CD4-positive, alpha-beta T cell treated with Interleukin-6 at 100 ng/mL for 8 hours (primary cell): ENCODE measurements around the gene STYXL1.
"Not testable (repeated sequence)": the region's sequence is repeated elsewhere in the genome, so short reads cannot be mapped to it uniquely, and the experiment has no call there.

Experiments used
- DNase-seq: peaks from one replicate; pipeline ENCODE4 v3.0.0-alpha.2; 2020; ENCODE audit warnings: mixed read lengths, low spot score

The STYXL1 gene

DNA sequence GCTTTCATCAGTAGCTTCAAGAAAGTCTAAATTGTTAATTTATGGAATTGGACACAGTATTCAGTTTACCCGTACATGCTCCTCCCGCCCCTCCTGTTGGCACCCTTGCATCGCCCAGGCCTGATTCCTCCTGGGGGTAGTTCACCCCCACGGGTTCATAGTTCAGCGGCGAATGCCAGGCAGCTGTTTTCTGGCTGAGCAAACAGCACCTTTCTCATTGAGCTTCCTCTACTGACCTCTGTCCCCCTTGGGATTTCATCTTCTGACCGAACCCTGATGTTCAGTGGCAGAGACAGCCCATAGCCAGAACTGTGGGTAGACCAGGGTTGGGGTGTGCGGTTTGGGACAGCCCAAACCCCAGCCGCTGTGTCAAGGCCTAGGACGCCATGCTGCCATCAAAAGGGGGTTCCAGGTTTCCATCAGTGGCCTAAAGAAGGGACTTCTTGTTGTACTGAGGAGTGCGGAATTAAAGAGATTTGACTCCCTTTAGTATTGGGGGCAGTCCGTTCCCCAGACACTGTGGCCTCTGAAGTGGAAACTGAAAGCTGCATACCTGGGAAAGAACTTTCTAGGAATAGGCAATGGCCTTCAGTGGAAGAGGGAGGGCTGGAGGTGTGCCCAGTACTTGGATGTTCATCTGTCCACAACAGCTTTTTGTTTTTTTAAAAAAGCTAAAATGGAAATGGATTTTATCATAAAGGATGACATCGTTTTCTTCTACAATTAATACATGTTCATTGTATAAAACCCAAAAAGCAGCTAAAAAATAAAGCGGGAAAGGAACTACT lies 19.1 kb upstream of the STYXL1 start:
- DNase-seq = no peak

DNA sequence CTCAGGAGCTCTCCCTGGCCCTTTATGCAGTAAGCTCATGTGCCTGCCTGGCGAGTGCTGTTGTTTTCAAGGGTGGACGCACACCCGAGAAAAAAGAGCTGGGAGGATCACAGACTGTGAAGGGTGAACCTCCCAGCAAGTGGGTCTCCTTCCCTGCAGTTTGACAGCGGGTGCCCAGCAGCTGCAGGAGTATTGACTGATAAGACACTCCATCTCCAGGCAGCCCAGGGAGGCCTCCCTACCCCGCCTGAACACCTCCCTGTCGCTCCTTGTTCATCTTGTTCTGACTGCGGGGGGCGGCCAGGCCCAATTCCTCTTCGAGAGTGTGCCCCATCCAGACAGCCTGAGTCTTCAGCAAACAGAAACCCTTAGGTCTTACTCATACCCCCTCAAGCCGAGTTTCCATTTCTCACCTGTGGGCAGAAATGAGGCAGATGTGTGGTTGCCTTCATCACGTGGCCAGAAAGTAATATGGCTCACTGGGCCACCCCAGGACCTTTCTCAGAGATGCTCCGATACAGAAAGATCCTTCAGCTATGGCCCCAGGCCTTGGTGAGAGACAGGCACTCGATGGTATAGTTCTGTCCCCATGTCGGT lies 17.3 kb upstream of the STYXL1 start:
- DNase-seq = no peak

DNA sequence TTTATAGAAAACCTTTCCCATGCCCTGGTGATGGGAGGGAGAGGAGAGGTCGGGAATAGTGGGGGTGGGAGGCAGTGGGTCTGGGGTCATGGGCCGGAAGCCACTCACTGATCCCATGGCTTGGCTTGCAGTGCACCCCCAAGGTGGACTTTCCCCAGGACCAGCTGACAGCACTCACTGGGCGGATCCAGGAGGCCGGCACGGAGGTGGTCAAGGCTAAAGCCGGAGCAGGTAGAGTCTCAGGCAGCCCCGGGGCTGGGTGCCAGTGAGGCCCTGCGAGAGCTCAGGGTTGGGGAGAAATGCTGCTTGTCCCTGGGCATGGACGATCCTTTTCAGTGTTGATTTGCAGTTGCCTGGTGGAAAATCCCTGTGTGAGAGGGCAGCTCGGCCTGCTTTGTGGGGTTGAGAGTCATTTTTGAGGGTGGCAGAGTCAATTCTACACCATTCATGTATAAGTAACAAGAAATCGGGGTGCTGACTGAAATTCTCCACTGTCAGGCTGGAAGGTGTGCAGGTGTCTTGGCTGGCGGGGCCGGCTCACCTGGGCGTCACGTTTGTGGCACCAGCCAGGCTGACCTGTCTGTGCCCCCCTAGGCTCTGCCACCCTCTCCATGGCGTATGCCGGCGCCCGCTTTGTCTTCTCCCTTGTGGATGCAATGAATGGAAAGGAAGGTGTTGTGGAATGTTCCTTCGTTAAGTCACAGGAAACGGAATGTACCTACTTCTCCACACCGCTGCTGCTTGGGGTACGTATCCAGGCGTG lies 16.6 kb upstream of the STYXL1 start:
- DNase-seq = no peak

DNA sequence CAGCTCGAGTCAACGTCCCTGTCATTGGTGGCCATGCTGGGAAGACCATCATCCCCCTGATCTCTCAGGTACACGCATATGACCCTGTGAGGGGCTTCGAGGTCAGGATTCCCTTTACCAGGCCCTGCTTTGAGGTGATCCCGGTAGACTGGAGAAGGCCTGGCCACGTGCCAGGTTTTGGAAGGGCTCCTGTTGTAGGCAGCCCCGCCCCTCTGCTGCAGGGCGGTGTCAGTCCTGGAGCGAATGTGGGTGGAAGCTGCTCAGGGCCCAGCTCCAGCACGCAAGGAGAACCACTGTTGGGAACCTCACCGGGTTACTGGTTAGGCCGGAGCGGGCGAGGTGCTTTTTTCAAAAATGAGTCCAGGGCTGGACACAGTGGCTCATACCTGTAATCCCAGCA lies 15.7 kb upstream of the STYXL1 start:
- DNase-seq = no peak

DNA sequence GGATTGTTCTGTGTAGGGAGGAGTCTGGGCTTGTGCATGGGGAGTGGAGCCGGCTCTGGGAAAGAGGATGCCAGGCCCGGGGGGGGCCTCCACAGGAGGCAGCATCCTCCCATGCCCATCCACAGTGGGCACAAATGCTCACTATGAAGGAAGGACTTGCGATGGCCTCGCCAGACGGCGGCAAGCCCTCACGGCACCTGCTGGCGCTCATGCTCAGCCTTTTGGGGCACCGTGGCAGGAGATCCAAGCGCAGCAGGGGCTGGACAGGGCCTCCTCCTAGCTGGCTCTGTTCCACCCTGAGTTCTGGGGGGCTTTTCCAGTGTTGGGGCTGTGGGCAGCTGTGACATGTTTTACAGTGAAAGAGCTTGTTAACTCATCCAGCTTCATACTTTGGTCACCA lies 15.3 kb upstream of the STYXL1 start:
- no peak for DNase-seq

DNA sequence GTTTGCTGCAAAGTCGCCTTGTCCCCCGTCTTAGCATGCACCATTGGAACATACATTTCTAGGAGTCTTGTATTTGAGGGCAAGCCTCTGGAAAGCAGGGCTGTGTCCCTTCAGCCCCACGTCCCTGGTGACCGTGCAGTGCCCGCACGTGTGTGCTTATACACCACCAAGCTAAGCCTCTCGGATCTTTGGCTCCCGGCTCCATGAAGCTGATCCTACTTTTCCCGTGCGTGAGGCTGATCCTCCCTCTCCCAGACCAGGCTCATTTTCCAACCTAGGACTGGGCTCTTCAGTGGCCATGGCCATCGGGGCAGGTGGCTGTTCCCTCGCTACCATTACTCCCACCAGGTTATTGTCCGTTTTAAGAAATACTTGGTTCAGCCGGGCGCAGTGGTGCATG lies 14.5 kb upstream of the STYXL1 start:
- no peak for DNase-seq

DNA sequence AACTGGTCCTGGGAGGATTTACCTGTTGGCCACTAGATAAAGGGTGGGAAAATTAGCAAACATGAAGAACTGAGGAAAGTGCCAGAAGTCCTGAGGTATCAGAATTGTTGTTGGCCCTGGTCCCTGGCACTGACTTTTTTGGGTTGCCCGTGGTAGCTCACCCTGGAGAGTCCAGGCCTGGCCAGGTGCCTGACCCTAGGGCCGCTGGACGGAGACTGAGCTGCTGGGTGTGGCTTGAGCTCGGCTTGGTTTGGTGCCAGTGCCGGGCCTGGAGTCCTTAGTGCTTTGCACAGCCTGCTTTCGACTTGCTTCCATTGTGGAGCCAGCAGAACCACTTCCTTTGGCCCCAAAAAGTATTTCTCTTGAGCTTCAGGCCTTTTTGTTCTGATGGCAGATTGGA lies 13.0 kb upstream of the STYXL1 start:
- DNase-seq = no peak

DNA sequence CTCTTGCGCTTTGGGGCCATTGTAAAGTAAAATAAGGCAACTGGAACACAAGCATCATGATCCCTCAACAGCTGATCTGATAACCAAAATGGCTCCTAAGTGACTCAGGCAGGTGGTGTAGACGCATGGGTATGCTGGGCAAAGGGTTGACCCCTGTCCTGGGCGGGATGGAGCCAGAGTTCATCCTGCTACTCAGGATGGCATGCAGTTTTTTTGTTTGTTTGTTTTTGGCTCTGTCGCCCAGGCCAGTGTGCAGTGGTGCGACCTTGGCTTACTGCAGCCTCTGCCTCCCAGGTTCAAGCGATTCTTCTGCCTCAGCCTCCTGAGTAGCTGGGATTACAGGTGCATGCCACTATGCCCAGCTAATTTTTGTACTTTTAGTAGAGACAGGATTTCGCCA lies 10.9 kb upstream of the STYXL1 start:
- not testable (repeated sequence) for DNase-seq

DNA sequence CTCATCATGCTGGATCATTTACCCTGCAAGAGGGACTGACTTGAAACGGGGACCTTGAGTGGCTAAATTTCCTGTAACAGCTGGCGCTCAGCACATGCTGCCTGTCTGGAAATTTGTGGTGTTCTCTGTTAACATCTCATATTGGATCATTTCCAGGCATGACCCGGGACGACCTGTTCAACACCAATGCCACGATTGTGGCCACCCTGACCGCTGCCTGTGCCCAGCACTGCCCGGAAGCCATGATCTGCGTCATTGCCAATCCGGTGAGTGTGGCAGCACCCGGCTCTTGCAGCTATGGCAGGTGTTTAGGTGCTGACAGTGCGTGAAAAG lies 10.0 kb upstream of the STYXL1 start:
- DNase-seq = no peak

DNA sequence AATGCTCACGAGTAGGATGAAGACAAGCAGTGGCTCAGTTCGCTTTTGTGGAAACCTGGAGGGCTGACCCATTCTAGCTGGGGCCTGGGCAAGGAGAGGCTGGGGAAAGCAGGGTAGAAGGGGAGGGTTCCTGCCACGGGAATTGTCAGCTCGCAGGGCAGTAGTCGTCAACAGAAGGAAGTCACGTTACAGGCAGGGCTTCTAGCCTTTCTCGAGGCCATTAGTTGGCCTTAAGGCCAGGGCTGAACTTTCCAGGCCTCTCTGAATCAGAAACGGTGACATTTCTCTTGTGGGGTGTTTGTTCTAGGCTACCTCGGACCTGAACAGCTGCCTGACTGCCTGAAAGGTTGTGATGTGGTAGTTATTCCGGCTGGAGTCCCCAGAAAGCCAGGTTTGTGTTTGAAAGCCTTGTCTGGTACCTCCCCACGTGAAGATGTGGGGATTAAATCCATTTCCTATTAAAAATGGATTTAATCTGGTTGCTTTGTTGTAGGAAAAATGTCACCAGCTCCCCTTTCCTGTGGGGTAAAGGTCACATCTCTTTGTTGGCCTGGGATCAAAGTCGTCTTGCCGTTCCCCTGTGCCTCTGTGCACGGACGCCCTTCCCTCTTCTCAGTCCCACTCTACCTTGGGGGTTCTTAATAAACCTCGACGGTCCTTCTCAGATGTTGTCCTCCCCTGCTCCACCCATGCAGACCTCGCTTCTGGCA lies 9.5 kb upstream of the STYXL1 start:
- DNase-seq = no peak

DNA sequence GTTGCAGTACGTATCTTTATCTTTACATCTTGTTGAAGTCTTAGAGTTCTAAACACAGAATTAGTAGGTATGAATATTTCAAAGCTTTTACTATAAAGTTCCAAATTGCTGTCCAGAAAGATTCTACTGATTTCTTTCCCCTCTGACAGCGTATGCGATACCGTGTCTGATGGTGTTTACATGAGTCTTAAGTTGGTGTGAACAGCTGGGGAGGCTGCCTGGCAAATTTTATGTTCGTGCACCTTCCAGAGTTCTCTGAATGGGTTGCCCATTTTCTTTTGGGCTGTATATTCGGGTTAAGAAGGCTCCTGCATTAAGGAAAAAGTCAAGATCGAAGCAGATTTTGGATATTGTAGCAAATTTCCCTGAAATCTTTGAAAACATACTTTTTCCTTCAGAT lies 8.4 kb upstream of the STYXL1 start:
- no peak for DNase-seq

DNA sequence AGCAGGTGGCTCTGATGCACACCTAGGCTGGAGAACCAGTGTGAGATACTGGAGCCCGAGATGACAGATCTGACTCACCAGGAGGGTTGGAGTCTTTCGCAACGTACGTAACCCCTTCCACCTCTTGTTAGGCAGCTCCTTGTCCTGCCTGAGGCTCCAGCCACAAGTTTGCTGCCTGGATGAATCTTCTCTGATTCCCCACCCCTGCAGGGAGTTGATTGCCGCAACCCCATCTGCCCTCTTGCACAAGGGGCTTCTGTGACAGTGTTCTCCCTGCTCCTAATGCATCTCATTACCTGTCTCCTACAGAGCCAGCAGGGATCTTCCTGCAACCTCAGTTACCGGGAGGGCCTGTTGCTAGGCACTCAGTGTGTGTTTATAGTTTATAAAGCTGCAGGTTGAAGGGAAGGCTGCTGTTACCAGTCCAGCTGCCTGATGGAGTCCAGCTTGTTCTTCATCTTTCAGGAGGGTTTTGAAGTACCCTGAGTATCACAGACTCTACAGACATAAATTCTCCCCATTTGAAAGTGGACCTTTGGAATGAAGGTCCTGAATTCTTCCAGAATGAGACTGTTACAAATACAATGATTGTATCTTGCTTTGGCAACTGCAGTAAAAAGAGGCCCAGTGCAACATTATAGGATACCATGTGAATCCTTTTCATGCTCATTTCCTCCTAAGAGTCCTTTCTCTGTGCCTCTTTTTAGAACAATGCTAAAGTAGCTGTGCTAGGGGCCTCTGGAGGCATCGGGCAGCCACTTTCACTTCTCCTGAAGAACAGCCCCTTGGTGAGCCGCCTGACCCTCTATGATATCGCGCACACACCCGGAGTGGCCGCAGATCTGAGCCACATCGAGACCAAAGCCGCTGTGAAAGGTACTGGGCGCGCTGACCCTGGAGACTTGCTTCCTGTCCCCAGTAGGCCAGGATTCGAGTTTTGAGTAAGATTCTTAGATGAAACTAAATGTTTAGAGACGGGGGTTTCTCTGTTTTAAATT lies 6.6 kb upstream of the STYXL1 start:
- no peak for DNase-seq

DNA sequence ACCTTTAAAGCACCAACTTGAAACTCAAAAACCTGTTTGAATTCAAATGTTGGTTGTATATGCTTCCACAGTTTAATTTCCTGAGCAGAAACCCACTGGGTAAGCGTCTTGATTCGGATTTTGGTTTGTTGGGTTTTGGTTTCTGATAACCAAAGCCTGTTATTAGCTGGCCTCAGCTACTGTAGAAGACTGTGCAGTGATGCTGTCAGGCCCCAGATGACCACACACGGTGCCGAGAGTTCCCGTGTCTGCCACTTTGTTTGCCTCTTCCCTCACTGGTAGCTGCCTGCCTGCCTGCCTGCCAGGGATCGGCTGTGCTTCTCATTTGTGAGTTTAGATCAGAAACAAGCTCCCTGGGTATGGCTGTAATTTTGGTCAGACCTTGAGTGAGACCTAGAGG lies 5.7 kb upstream of the STYXL1 start:
- no peak for DNase-seq

DNA sequence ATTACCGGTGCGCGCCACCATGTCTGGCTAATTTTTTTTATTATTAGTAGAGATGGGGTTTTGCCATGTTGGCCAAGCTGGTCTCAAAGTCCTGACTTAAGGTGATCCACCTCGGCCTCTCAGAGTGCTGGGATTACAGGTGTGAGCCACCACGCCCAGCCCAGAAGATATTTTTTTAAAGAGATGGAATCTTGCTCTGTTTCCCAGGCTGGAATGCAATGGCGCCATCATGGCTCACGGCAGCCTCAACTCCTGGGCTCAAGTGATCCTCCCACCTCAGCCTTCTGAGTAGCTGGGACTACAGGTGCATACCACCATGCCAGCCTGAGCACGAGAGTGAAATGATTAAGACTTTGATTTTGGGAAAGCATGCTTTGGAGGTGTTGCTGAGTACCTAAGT lies 4.9 kb upstream of the STYXL1 start:
- DNase-seq = not testable (repeated sequence)

DNA sequence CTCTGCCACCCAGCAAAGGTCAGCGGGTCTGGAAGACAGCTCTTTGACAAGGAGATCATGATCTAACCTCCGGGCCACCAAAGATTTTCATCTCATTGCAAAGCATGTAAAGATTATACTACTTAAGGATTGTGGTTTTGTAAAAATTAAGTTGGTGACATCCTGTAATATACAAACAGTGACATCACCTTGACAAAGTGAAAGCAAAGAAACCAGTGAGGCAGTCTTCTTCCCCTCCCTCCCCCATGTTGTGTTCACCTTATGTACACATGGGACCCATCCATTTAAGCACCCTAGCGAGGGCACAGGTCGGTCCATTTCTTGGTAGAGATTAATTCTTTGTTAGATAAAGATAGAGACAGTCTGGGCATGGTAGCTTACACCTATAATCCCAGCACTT lies 4.0 kb upstream of the STYXL1 start:
- DNase-seq = no peak

DNA sequence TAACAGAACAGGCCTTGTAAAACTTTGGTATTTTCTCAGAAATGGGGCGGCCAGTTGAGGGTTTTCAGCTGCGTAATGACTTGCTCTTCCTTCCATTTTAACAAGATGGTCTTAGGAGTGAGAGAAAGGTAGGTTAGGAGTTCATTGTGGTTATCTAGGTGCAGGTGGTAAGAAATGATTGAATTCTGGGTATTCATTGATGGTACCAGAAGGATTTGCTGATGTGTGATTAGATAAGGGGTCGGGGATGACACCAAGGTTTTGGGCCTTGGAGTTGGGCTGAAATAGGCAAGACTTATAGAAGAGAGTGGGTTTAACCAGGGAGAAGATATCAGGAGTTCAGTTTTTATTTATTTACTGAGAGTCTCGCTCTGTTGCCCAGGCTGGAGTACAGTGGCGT lies 2.7 kb upstream of the STYXL1 start:
- no peak for DNase-seq

DNA sequence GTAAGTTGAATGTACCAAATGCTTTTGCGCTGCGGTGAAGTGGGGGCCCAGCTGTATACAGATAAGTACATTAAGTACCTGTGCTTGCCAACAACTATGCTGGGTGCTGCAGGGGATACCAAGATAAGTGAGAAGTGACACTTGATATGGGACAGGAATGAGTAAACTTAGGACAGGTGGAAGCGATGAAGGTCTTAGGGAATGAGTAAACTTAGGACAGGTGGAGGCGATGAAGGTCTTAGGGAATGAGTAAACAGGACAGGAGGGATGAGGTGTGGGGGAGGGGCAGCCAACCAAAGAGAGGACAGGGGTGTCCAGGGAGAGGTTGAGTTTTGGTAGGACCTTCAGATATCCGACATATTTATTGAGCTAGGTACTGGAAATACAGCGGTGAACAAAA lies 1.5 kb upstream of the STYXL1 start:
- no peak for DNase-seq

DNA sequence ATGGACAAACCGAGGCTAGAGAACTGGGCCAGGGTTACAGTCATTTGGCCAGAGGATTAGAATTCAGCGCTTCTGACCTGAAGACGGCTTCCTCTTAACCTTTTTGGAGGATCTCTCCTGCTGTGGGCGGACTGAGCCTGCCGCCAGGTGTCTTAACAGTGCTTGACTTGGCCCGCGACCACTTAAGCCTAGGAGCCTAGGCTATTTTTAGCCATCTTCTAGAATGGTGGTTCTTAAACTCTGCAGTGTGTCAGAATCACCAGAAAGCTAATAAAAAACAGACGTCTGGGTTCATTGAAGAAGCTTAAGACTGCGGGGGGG lies 828 bp upstream of the STYXL1 start:
- no peak for DNase-seq

DNA sequence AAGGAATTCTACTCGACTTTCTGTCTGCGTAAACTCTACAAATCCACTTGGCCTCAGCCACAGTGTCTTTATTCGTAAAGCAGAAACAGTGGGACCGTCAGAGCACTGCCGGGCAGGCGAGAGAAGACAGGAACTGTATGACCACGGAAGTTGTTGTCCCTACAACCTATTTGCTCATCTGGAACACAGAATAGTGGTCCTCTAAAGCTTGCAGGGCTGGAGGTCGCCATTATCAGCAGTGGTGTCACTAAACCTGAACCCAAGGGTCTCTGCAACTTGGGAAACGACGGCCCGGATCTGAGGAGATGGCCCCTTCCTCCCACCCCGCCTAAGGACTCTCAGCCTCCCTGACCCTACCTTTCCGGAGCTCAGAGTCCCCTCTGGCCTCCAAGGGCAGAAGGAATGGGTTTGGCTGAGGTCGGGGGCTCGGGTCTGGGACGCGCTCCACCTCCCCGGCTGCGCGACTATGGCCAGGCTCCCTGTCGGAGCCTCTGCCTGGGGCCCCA lies 442 bp downstream of the STYXL1 start:
- DNase-seq = no peak

DNA sequence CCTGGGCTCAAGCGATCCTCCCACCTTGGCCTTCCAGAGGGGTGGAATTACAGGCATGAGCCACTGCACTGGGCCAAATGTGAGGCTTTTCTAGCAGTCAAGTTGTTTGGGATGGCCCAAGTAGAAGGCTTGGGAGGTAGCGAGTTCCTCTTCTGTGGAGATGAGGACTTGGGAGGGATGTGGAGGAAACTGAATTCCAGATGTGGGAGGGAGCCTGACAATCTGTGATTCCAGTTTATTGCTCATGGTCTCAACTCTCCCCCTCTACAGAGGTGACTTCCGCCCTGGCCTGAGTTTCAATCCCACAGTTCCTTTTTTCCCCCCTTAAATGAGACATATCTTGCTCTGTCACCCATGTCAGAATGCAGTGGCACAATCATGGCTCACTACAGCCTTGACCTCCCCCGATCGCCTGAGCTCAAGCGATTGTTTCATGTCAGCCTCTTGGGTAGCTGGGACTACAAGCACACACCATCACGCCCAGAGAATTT lies 3.4 kb downstream of the STYXL1 start:
- DNase-seq = no peak

DNA sequence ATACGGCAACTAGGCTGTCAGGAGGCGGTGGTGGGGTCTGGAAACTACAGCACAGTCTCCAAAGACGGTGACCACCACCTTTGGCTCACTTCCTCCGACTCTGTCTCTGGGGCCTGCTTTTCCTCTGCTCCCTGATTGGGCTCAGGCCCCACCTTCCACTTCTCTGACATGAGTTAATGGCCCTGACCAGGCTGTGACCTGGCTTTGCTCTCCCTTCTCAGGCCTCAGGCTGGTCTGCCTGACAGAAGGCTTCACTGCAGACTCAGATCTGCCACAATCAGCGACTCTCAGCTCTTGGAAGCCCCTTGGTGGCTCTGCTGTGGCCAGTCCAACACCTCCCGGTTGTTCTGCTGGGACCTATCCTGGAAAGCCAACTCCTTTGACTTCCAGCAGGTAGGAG lies 7.7 kb downstream of the STYXL1 start:
- no peak for DNase-seq
